H9 (cell line): Measurements from ENCODE around the gene PHYHIPL. TPM values are rescaled to one million over a fixed set of nuclear protein-coding genes. Genes with fewer than 3 reads are reported as not detected.

Experiments used
- DNase-seq: peaks from one replicate; pipeline ENCODE4 v3.0.0-alpha.2; 2017
- H2AFZ ChIP-seq: one replicate; pipeline ENCODE4 v1.6.1; 2013; ENCODE audit warnings: mild to moderate bottlenecking, low read length, control low read depth, moderate library complexity
- H2AK5ac ChIP-seq: 2 replicates; pipeline ENCODE4 v1.6.1; 2013; ENCODE audit warnings: low read length, control low read depth, mixed read lengths; ENCODE audit not compliant: insufficient read length
- H2BK120ac ChIP-seq: one replicate; pipeline ENCODE4 v1.6.1; 2013; ENCODE audit warnings: low read depth, mild to moderate bottlenecking, low read length, control low read depth, inconsistent platforms; ENCODE audit not compliant: poor library complexity, severe bottlenecking
- H2BK12ac ChIP-seq: 2 replicates; pipeline ENCODE4 v1.6.1; 2013; ENCODE audit warnings: low read length, control low read depth, mixed read lengths, low read depth; ENCODE audit not compliant: insufficient read length
- H2BK15ac ChIP-seq: 2 replicates; pipeline ENCODE4 v1.6.1; 2013; ENCODE audit warnings: low read depth, low read length, control low read depth
- H2BK20ac ChIP-seq: one replicate; pipeline ENCODE4 v1.6.1; 2013; ENCODE audit warnings: low read depth, mild to moderate bottlenecking, low read length, control low read depth, inconsistent platforms; ENCODE audit not compliant: poor library complexity, severe bottlenecking
- H2BK5ac ChIP-seq: 2 replicates; pipeline ENCODE4 v1.6.1; 2013; ENCODE audit warnings: low read length, control low read depth, mixed read lengths; ENCODE audit not compliant: insufficient read length
- H3K14ac ChIP-seq: 2 replicates; pipeline ENCODE4 v1.6.1; 2013; ENCODE audit warnings: low read length, control low read depth; ENCODE audit not compliant: insufficient read depth
- H3K18ac ChIP-seq: 2 replicates; pipeline ENCODE4 v1.6.1; 2013; ENCODE audit warnings: low read depth, mild to moderate bottlenecking, mixed read lengths, low read length, control low read depth; ENCODE audit not compliant: insufficient read length
- H3K23ac ChIP-seq: 2 replicates; pipeline ENCODE4 v1.6.1; 2013; ENCODE audit warnings: low read length, control low read depth, mixed read lengths, low read depth; ENCODE audit not compliant: insufficient read length
- H3K23me2 ChIP-seq: 2 replicates; pipeline ENCODE4 v1.6.1; 2013; ENCODE audit warnings: low read depth, mild to moderate bottlenecking, mixed read lengths, low read length, control low read depth; ENCODE audit not compliant: insufficient read length, poor library complexity, severe bottlenecking
- H3K27ac ChIP-seq: 2 replicates; pipeline ENCODE4 v1.5.1; 2013; ENCODE audit warnings: low read length, control low read depth, mixed read lengths, low read depth; ENCODE audit not compliant: insufficient read length
- H3K27me3 ChIP-seq: 2 replicates; pipeline ENCODE4 v1.6.1; 2013; ENCODE audit warnings: low read length, control low read depth, inconsistent platforms; ENCODE audit not compliant: insufficient read depth
- H3K4ac ChIP-seq: 2 replicates; pipeline ENCODE4 v1.6.1; 2013; ENCODE audit warnings: low read depth, mild to moderate bottlenecking, control low read depth, inconsistent platforms, low read length, moderate library complexity
- H3K4me1 ChIP-seq: 2 replicates; pipeline ENCODE4 v1.6.1; 2013; ENCODE audit warnings: low read length, control low read depth, inconsistent platforms; ENCODE audit not compliant: insufficient read depth
- H3K4me2 ChIP-seq: 2 replicates; pipeline ENCODE4 v1.6.1; 2013; ENCODE audit warnings: low read length, control low read depth, mixed read lengths; ENCODE audit not compliant: insufficient read length, insufficient read depth
- H3K56ac ChIP-seq: 2 replicates; pipeline ENCODE4 v1.6.1; 2013; ENCODE audit warnings: low read depth, mild to moderate bottlenecking, mixed read lengths, low read length, control low read depth; ENCODE audit not compliant: insufficient read length
- H3K79me1 ChIP-seq: 2 replicates; pipeline ENCODE4 v1.6.1; 2013; ENCODE audit warnings: low read depth, mild to moderate bottlenecking, moderate library complexity, low read length, control low read depth, inconsistent platforms; ENCODE audit not compliant: insufficient read depth, poor library complexity, severe bottlenecking
- H3K79me2 ChIP-seq: 2 replicates; pipeline ENCODE4 v1.6.1; 2013; ENCODE audit warnings: low read length, control low read depth, inconsistent platforms; ENCODE audit not compliant: insufficient read depth
- H3K9ac ChIP-seq: 2 replicates; pipeline ENCODE4 v1.6.1; 2013; ENCODE audit warnings: low read length, control low read depth, mixed read lengths; ENCODE audit not compliant: insufficient read length; ENCODE audit errors: extremely low read depth
- H3K9me3 ChIP-seq: one replicate; pipeline ENCODE4 v1.6.1; 2013; ENCODE audit warnings: low read depth, low read length, inconsistent platforms; ENCODE audit not compliant: control insufficient read depth
- H3T11ph ChIP-seq: one replicate; pipeline ENCODE4 v1.6.1; 2013; ENCODE audit warnings: mild to moderate bottlenecking, low read length, control low read depth, inconsistent platforms
- H4K20me1 ChIP-seq: one replicate; pipeline ENCODE4 v1.6.1; 2013; ENCODE audit not compliant: control insufficient read depth, insufficient read length, insufficient read depth
- H4K5ac ChIP-seq: 2 replicates; pipeline ENCODE4 v1.6.1; 2013; ENCODE audit warnings: low read depth, mild to moderate bottlenecking, mixed read lengths, low read length, control low read depth; ENCODE audit not compliant: insufficient read length
- H4K8ac ChIP-seq: replicated peaks from 2 replicates; pipeline ENCODE4 v1.6.1; 2013; ENCODE audit warnings: low read length, control low read depth, mixed read lengths, low read depth; ENCODE audit not compliant: insufficient read length
- H4K91ac ChIP-seq: 2 replicates; pipeline ENCODE4 v1.6.1; 2013; ENCODE audit warnings: low read depth, mild to moderate bottlenecking, moderate library complexity, mixed read lengths, low read length, control low read depth; ENCODE audit not compliant: insufficient read length
- H3K27ac Mint-ChIP-seq, 3 experiments: 2 replicates in 2 of 3; 3 replicates in 1 of 3; pipeline ENCODE4 v1.8.0; 2020 to 2021; ENCODE audit warnings: mixed read lengths in 3 of 3, mild to moderate bottlenecking in 1 of 3, moderate library complexity in 1 of 3
- H3K27me3 Mint-ChIP-seq: 2 replicates; pipeline ENCODE4 v1.8.0; 2021; ENCODE audit warnings: low read depth, mild to moderate bottlenecking, moderate library complexity, mixed read lengths
- H3K36me3 Mint-ChIP-seq, 3 experiments: 2 replicates in 2 of 3; 3 replicates in 1 of 3; pipeline ENCODE4 v1.8.0; 2020 to 2021; ENCODE audit warnings: low read depth in 3 of 3, mixed read lengths in 3 of 3; ENCODE audit not compliant: insufficient read depth in 1 of 3
- H3K4me1 Mint-ChIP-seq, 2 experiments: 2 replicates each; pipeline ENCODE4 v1.8.0; 2020; ENCODE audit warnings: mixed read lengths in 2 of 2
- H3K4me3 Mint-ChIP-seq, 2 experiments: 2 replicates in 1 of 2; 3 replicates in 1 of 2; pipeline ENCODE4 v1.8.0; 2020 to 2021; ENCODE audit warnings: mild to moderate bottlenecking in 2 of 2, mixed read lengths in 2 of 2, moderate library complexity in 1 of 2
- H3K9me3 Mint-ChIP-seq, 2 experiments: 2 replicates in 1 of 2; 3 replicates in 1 of 2; pipeline ENCODE4 v1.8.0; 2020; ENCODE audit warnings: mild to moderate bottlenecking in 2 of 2, mixed read lengths in 2 of 2, moderate library complexity in 1 of 2
- CTCF ChIP-seq: fragments of 200-600 bp; sonication (generic); conservative IDR thresholded peaks from 3 replicates; pipeline ENCODE4 v1.8.0; 2021; ENCODE audit warnings: antibody characterized with exemption, mild to moderate bottlenecking
- WGBS: extraction: QIAGEN DNeasy Blood & Tissue Kit; methylation state at CpG from one replicate; pipeline ENCODE4 v1.1.7; 2013; ENCODE audit warnings: missing lambda C conversion rate, low lambda C conversion rate, mixed read lengths; ENCODE audit not compliant: insufficient read length; ENCODE audit errors: extremely low coverage; 5-methylcytosine and 5-hydroxymethylcytosine counted together
- total RNA-seq: library from RNA; stranded (reverse); gene quantifications from 2 replicates; pipeline ENCODE4 v1.2.1, GENCODE V29; 2021

Gene PHYHIPL
- total RNA-seq, 1 experiment from 2014 or later: 0.44 TPM

GRCh38 chr10:59227136-59227673 is 50.8 kb downstream of the PHYHIPL start:
- no peak overlapping the region for H3K56ac ChIP-seq
- no peaks in the 10 kb centered on the region for H4K20me1 ChIP-seq
- no peak overlapping the region for H3K4ac ChIP-seq
- no peaks in the 10 kb centered on the region; the same call in 1 of the 2 replicates for H3K4me1 ChIP-seq
- no peak overlapping the region for H4K5ac ChIP-seq
- H3K9me3 ChIP-seq: no peaks in the 10 kb centered on the region
- H3K27ac ChIP-seq: no peak overlapping the region
- no peak overlapping the region for H3K18ac ChIP-seq
- H3K23me2 ChIP-seq: no peaks in the 10 kb centered on the region
- H2BK120ac ChIP-seq: no peak overlapping the region
- H2AFZ ChIP-seq: no peak overlapping the region
- H2BK5ac ChIP-seq: no peak overlapping the region
- H3K79me2 ChIP-seq: no peaks in the 10 kb centered on the region
- no peaks in the 10 kb centered on the region for H3K27me3 ChIP-seq
- H2BK15ac ChIP-seq: no peak overlapping the region
- no peak overlapping the region for H4K91ac ChIP-seq
- H3K9ac ChIP-seq: no peak overlapping the region
- WGBS: no CpG with 5 or more reads among the region's 3 CpGs
- no peaks in the 10 kb centered on the region; a peak in 1 of 7 replicates for H3K36me3 Mint-ChIP-seq
- H3K4me1 Mint-ChIP-seq: no peaks in the 10 kb centered on the region
- no peak overlapping the region for H2BK20ac ChIP-seq
- H3K4me2 ChIP-seq: no peak overlapping the region
- H3K9me3 Mint-ChIP-seq: no peaks in the 10 kb centered on the region
- H2BK12ac ChIP-seq: no peak overlapping the region
- no peak overlapping the region for H3K23ac ChIP-seq
- H3K14ac ChIP-seq: no peak overlapping the region
- no peak overlapping the region for H3T11ph ChIP-seq
- no peak overlapping the region for H2AK5ac ChIP-seq
- H4K8ac ChIP-seq: no peak overlapping the region
- DNase-seq: no peak
- TF ChIP-seq CTCF: no peak; the same call in 2 of the 3 replicates
- H3K79me1 ChIP-seq: no peaks in the 10 kb centered on the region
- no peak overlapping the region for H3K27ac Mint-ChIP-seq
- H3K4me3 Mint-ChIP-seq: no peak overlapping the region
- H3K27me3 Mint-ChIP-seq: no peaks in the 10 kb centered on the region
